H1 (cell line): ENCODE data around the gene CDC42EP1. TPM values are rescaled to one million over a fixed set of nuclear protein-coding genes. Genes with fewer than 3 reads are reported as not detected.

ENCODE experiments used
- BCL11A ChIP-seq, 2 experiments: IDR thresholded peaks; one replicate each; pipeline ENCODE4 v1.6.1; 2011; ENCODE audit warnings: low read depth in 2 of 2, low read length in 2 of 2, mild to moderate bottlenecking in 2 of 2
- CTCF ChIP-seq, 3 experiments: IDR thresholded peaks; 1 replicate in 2 of 3; 2 replicates in 1 of 3; pipeline versions ENCODE4 v1.5.1 to v1.6.1; 2011; ENCODE audit warnings: low read length in 3 of 3, mild to moderate bottlenecking in 3 of 3, inconsistent platforms in 2 of 3, low read depth in 1 of 3, moderate library complexity in 1 of 3; ENCODE audit not compliant: insufficient read depth in 1 of 3; ENCODE audit errors: control extremely low read depth in 1 of 3
- EGR1 ChIP-seq: IDR thresholded peaks from 2 replicates; pipeline ENCODE4 v1.6.1; 2011; ENCODE audit warnings: low read depth, low read length, borderline replicate concordance
- EP300 ChIP-seq, 2 experiments: IDR thresholded peaks; 1 replicate in 1 of 2; 2 replicates in 1 of 2; pipeline ENCODE4 v1.6.1; 2011 to 2012; ENCODE audit warnings: low read depth in 2 of 2, low read length in 2 of 2, mild to moderate bottlenecking in 2 of 2, borderline replicate concordance in 1 of 2, inconsistent platforms in 1 of 2, moderate library complexity in 1 of 2
- EZH2 ChIP-seq: fragments of 200-600 bp; sonication (generic); IDR thresholded peaks from 2 replicates; pipeline ENCODE4 v1.7.1; 2012; ENCODE audit warnings: low read depth, mild to moderate bottlenecking, moderate library complexity, low read length, inconsistent platforms; ENCODE audit not compliant: severe bottlenecking
- MAFK ChIP-seq: IDR thresholded peaks from 2 replicates; pipeline ENCODE4 v1.6.1; 2012; ENCODE audit warnings: low read depth, mild to moderate bottlenecking, improper control_type of control experiment, low read length
- RNF2 ChIP-seq: fragments of 200-900, 300-1000 bp; sonication (generic); IDR thresholded peaks from 2 replicates; pipeline ENCODE4 v1.7.1; 2016; ENCODE audit warnings: borderline replicate concordance, low read depth, mild to moderate bottlenecking, antibody characterized with exemption, low read length; ENCODE audit not compliant: poor library complexity, severe bottlenecking; ENCODE audit errors: missing control alignments
- SUZ12 ChIP-seq: fragments of 200-600 bp; sonication (generic); IDR thresholded peaks from 2 replicates; pipeline ENCODE4 v1.6.1; 2012; ENCODE audit warnings: mild to moderate bottlenecking, inconsistent platforms, low read length, moderate library complexity, mixed read lengths
- polyA plus RNA-seq, 7 experiments: library from polyadenylated mRNA; depleted of rRNA in 3 of 7; stranded (reverse) in 5 of 7; unstranded in 2 of 7; fragments of >200 nt in 5 of 7; fragments of 200-250 nt in 2 of 7; gene quantifications; 1 replicate in 5 of 7; 2 replicates in 1 of 7; 4 replicates in 1 of 7; pipeline versions ENCODE4 v1.2.1 to v1.2.3, GENCODE V29; 2011 to 2013; ENCODE audit warnings: missing spikeins in 2 of 7, mixed read lengths in 2 of 7
- total RNA-seq: library from RNA; stranded (reverse); fragmentation: NEBNext Ultra II Directional; extraction: Animal tissue kit (Norgen Biotek cat#: 25700); gene quantifications from 2 replicates; pipeline ENCODE4 v1.2.1, GENCODE V29; 2021

The CDC42EP1 gene
- total and polyA plus RNA-seq, 2 of the 8 experiments (the other 6 are each of a cell fraction or from before 2014, with no cell fraction given): 8.3 to 11.2 TPM

- TF ChIP-seq CTCF (IDR thresholded peaks at IDR 0.05; ENCODE audit: control extremely low read depth in 1 of 3, insufficient read depth in 1 of 3, low read depth in 1 of 3, low read length in 3 of 3) (no peak), MAFK (no peak), EGR1 (0 out of 2 replicates have a peak, but pooled peaks have one; percentile 44), EP300 (IDR thresholded peaks at IDR 0.05; ENCODE audit: borderline replicate concordance in 1 of 2, low read depth in 2 of 2, low read length in 2 of 2) (no peak), BCL11A (IDR thresholded peaks at IDR 0.05; ENCODE audit: low read depth in 2 of 2, low read length in 2 of 2) (no peak), RNF2 (no peak), EZH2 (peak; percentile 55), SUZ12 (peak; percentile 43; the same call in 1 of the 2 replicates)
- TF ChIP-seq, all 59 proteins: peak for 8
These were observed 40.7 kb upstream of the CDC42EP1 start, which contains the start of gene CARD10 (continued) for GRCh38 chr22:37519268-37520195.
